ELR (cell line): Measurements from ENCODE around the gene FGGY.
A peak's percentile ranks its signal among the peaks of the same experiment; 100 is the strongest.

Experiments
- DNase-seq: peaks from one replicate; pipeline ENCODE4 v3.0.0-alpha.2; 2015; ENCODE audit warnings: low read depth

The FGGY gene

DNA sequence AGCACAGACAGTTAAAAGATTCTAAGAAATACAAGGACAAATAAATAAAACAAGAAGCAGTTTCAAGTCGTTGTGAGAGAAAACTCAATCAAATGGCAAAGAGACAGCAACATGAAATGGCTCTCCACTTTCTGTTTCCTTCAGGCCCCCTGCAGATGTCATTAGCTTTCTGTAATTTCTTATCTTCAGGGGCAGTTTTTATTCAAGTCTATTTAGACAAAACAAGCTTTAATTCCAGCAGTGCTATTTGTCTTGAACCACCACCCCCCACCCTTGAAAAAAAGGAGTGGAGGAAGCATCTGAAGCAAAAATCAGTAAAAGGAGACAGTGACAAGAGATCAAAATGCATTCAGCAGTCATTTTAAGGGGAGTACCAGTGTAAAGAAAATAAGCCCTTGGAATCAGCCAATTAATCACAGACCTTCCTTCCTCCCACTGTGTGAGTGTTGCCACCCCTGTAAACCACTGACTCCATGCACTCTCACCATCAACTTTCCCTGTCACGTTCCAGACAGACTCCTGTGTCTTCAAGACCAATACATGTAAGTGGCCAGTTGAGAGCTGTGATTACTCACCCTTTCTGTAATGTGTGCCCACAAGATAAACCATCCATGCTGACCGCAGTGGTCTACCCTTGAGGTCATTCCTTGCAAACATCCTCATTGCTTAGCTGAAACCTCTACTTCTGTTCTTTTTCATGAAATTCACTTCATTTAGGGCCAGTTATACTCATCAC lies 381.8 kb downstream of the FGGY start:
- peak; percentile 99 for DNase-seq

DNA sequence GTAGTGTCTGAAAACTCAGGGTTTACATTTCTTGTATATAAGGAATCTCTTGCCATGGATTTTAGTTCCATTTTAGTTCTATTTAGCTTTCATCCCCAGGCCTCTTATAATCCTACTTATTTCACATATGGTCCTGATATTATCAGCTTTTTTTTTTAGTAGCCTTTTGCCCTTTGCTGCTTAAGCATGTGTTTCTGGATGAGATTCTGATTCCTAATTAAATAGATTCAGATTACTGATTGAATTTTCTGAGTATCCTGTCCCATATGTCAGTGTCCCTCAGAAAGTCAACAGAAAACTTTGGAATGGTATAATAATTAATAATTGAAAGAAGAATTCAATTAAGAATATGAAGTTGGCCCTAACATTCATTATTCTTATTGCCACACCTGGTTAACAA lies 383.1 kb downstream of the FGGY start:
- no peak for DNase-seq

DNA sequence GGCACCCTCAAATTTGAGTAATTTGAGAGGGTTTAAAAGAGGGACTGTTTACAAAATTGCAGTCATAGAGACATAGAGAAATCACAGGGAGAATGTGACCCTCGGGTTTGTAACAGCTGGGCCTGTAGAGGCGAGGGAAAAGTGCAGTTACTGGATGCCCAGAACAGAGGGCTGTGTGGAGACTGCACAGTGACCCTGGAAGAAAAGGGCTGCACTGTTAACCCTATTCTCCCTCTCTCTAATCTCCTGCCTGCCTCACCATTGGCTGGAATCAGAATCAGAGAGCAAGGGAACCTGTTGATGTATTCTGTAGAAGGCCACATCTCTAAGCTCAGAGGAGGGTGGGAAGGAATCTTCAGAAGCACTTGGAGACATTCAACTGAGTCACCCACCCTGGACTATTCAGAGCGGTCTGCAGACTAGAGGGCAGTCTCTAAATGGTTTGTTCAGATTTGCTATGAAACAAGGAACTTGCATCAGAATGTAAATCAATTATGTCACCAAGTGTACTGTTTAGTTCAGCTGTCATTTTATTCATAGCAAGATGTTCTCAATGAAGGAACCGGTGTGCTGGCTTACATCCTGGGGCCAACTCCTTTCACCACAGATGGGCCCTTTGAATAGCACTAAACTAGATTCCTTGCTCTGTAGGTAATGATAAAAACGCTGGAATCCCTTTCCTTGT lies 385.6 kb downstream of the FGGY start:
- DNase-seq: no peak

DNA sequence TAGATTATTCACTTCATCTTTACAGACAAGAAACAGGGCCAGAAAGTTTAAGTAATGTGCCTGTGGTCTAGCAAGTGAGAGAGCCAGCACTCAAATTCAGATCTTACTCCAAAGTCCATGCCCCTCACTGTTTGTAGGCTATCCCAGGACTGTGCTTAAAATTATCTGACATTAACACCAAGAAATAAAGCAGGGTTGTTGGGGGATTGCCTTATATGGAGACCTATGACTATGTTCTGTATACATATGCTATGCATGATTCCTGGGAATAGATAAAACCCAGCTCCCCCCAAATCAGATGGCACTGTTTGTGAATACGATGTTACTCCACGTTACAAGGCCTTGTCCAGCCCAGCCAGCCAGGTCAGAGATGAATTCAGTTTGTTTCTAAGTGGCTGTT lies 386.3 kb downstream of the FGGY start:
- no peak for DNase-seq

DNA sequence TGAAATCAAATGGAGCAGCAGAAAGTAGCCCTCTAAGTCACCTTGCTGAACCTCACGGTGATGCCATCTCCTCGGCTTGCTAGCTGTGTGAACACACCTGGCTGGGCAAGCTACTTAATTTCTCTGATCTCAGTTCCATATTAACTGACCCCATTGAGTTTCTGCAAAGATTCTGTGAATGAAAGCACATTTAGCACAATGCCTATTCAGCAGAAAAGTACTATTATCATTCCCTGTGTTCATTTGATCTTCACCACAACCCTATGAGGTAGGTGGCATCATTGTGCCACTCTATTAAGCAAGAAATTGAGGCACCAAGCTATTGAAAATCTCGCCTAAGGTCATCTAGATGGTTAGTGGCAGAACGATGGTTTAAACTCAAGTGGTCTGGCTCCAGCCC lies 387.8 kb downstream of the FGGY start:
- DNase-seq: no peak

DNA sequence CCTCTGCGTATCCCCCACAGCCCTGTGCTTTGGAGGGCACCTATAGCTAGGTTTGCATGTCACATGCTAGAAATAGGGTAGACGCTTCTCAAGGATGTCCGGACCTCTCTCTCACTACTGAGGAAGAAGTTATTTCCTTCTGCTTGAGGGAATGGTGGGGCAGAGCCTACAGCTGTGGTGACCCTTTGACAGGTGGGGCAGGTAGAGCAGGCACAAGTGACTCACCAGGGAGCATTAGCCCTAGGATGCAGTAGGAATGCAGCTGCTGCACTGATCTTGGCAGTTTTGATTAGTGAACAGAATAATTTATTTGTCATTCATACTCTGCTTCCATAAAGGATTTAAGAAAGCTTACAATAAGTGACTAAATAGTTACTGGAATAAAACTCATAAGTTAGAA lies 388.2 kb downstream of the FGGY start:
- no peak for DNase-seq

DNA sequence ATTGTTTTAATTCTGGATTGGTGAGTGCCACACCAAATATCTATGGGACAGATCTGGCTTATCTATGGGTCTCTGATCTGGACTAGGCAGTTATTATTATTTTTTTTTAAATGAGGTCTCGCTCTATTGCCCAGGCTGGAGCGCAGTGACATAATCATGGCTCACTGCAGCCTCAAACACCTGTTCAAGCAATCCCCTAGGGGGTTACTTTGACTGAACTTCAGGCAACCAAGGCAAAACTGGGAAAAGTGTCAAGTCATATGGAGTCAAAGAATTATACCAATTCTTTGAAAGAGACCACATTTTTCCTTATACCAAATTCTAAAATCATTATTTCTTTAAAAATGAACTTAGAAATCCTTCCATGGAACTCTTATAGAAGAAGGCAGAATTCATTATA lies 388.8 kb downstream of the FGGY start:
- DNase-seq: no peak

DNA sequence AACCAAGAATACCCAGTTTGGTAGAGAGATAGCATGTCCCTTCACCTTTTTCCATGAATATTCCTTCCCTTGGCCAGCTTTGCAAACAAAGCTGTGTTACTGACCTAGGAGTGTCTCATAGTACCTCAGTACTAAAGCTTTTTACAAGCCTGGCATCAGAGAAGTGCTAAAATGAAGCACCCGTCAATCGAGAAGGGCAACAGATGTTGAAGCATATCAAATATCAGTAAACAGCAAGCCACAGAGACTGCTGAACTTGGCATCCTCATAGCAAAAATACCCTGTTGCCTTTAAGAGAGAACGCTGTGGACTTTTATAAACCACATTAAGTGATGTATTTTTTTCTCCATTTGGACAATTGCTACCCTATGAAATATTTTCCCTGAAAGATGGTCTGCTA lies 389.3 kb downstream of the FGGY start:
- DNase-seq: no peak

DNA sequence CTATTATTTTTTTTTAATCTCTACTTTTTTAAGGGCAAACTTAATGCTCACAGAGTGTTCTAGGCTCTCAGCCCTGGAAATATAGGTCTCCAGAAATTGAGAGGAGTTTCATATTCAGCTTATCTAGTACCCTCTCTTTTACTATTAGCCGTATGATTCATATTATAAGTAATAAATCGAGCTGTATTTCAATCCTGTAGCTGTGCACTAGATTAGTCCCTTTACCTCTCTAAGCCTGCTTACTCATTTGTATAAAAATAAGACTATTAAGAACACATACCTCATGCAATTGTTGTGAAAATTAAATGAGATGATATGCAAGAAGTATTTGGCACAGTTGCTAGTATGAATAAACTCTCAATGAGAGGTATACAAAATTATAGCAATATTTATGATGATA lies 389.7 kb downstream of the FGGY start:
- DNase-seq: no peak

DNA sequence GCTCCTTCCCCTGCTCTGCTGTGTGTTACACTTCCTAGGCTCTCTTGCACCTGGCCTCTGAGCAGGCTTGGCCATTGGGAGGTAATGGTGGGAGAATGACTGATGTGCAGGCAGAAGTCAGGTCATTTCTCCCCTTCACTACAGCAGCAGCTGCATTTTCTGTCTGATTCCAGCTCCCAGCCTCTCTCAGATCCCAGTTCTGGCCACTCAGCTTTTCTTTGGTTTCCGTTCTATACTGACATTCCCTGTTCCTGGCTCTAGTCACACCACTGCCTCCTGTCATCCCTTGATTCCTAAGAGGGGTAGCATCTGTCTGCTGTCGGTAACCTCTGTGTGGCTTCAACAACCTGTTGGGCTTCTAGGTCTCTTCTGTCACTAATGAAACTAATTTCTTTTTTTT lies 390.2 kb downstream of the FGGY start:
- DNase-seq: no peak

DNA sequence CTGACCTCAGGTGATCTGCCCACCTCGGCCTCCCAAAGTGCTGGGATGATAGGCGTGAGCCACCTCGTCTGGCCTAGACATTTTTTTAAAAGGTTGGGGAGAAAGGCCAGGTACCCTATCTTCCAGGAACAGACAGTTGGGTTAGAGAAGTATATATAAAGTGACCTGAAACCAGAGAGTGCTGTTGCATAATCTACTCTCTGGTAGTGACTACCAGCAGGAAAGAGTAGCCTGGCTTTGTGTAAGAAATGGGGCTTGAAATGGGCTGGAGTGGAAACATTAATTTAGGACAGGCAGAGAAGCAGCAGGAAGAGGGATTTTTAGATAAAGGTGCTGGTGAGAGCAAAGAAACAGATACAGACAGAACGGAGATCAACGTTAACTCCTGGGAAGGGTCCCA lies 392.1 kb downstream of the FGGY start:
- DNase-seq: no peak

DNA sequence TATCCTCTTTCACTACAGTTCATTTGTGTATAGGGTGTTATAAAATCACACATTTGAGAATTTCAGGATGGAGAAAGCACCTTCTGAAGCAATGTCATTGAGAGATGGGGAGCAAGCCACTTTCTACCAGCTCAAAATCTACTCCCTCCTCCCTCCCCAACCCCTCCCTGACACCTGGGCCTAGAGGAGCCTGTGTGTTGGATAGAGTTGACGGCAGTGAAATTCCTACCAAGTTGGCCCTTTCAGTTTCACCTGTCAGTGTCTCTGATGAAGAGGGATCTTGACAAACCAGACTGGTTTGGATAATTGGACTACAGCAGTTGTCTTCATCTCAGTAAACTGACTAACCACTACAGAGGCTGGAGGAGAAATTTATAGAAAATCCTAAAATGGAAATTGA lies 392.8 kb downstream of the FGGY start:
- DNase-seq: no peak

DNA sequence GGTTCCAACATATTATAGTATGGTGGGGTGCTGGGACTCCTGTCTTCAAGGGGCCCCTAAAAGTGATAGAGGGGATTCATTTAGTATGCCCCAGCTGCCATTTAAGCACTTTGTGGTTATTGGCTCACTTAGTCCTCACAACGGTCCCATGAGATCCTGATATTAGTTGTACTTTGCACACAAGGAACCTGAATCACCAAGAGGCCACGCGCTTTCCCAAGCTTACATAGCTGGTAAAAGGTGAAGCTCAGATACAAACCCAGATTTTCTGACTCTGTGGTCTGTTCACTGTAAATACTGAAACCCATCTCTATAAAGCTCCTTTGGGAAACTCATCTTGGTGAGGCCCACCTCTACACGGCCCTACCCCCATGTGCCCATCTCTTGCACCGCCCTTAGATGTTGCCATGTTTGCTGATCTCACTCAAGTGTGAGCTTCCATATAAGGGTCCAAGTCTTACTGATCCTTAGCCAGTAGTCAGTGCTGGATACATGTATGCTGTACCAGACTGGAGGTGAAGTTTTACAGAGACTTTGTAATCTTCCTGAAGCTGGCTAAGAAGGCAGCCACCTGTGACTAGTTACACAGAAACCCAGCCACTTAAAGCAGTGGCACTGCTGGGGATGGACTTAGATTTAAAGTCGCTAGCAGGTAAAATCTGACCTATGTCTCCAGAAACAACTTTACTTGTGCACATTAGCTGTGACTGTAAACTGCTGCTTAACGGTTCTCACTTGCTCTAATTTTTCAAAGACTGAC lies 393.5 kb downstream of the FGGY start:
- DNase-seq: no peak

DNA sequence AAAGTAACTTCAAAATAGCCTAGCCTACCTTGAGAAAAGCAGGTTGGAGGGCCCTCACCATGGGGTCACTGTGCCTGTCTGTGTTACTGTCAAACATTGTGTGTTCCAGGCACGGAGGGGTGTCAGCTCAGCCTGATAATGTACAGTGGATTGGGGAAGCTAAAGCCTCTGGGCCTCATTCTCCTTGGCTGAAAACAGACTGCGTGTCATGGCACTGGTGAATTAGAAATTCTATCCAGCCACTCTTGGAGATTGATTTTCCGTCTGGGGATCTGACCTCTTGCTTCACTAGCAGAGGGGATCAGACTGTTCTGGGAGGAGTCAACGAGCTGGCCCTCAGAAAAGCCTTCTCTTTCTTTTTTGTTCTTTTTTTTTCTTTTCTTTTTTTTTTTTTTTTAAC lies 394.4 kb downstream of the FGGY start:
- DNase-seq: no peak

DNA sequence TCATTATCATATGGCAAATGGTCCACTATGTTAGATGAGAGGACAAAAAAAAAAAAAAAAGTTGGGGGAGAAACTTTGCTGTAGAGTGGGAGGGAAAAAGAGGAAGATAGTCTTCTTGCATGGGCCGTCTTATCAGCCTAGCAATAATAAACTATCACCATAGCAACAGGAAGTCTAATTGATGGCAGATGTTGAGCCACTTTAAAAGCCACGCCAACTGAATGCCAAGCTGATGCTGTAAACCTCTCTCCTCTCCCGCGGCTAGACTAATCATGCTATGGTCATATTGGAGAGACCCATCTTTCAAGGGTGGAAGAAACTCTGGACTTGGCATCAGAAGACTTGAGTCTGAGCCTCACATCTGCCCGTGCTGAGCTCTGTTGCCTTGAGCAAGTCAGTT lies 395.7 kb downstream of the FGGY start:
- peak; percentile 89 for DNase-seq

DNA sequence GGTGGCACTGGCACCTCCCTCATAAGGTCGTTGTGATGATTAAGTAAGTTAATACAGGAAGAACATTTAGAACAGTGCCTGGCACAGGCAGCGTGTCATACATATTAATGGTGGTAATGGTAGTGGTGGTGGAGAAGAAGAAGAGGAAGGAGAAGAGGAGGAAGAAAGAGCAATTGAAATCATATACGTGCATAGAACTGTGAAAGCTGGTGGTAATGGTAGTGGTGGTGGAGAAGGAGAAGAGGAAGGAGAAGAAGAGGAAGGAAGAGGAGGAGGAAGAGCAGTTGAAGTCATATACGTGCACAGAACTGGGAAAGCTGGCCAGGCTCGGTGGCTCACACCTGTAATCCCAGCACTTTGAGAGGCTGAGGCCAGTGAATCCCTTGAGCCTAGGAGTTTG lies 396.5 kb downstream of the FGGY start:
- no peak for DNase-seq

DNA sequence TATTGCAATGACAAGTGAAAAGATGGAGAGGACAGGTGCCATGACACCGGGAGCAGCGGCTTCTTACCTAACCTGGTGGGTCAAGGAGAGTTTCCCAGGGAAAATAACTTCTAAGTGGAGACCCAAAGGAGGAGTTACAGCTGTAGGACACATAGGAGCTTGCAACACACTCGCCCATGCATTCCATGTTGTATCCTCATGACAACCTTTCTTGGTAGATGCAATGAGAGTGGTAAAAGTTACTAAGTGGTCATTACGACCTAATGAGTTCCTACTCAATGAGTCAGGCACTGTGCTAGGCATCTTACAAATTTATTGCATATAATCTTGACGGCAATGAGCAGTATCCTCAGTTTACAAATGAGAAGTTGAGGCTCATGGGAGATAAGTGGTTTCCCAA lies 398.4 kb downstream of the FGGY start:
- DNase-seq: peak; percentile 10

DNA sequence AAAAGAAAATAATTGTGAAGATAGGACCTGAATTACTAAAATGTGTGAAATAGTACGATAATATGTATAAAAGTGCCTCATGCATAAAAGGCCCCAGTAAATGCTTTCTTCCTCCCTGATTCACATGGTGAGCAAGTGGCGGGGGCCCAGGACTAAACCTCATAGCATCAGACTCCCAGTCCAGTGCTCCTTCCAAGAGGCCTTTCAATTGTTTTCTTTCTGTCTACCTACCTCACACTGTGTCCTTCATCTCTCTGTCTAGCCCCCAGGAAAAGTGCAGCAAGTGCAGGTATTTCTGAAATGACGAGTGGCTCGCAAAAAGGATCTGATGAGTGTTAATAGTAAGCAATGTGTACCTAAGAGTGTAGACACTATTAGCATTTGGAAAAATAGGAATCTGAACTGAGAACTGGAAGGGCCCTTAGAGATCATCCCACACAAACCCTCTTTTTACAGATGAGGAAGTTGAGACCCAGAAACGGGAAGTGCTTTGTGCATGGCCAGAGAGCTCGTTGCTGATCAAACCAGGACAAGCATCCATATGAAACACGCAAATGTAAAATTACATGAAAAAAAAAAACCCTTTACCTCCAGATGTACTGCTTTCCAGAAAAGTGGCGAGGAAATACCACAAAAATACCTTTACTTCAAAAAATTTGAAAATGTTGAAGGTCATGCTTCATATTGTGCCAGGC lies 399.7 kb downstream of the FGGY start:
- no peak for DNase-seq

DNA sequence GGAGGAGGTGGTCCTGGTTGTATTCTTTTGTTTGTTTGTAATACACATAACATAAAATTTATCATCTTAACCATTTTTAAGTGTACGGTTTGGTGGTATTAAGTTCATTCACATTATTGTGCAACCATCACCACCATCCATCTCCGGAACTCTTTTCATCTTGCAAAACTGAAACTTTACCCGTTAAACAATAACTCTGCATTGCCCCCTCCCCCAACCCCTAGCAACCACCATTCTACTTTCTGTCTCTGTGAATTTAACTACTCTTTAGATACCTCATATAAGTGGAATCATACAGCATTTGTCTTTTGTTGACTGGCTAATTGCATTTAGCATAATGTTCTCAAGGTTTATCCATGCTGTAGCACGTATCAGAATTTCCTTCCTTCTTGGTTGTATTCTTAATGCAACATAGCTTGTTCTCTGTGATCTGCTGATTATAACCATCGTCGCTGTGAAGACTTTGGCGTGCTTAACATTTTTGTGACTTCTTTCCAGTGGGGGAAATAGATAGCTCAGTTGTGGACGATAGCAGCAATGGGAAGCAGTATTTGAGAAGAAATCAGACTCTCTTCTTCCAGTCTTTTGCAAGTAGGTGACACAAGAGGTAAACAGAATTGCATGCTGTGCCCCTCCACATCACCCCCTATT lies 400.4 kb downstream of the FGGY start:
- DNase-seq: no peak

DNA sequence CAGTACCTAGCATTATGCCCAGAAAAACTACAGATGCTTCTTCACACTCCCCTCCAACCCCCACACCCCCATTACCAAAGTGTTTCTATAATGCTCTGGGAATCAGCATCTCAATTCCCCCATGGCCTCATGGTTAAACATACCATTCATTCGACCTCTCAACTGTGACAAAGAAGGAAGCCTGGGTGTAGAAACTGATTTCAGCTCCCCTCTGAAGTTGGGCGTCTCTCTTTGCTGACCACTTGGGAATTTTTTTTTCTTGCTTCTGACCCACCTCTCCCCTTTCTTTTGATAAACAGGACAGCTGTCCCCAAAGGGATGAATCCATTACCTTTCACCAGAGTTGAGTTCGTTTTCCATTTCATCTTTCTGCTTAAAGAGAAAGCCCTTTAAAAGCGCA lies 401.5 kb downstream of the FGGY start:
- no peak for DNase-seq

DNA sequence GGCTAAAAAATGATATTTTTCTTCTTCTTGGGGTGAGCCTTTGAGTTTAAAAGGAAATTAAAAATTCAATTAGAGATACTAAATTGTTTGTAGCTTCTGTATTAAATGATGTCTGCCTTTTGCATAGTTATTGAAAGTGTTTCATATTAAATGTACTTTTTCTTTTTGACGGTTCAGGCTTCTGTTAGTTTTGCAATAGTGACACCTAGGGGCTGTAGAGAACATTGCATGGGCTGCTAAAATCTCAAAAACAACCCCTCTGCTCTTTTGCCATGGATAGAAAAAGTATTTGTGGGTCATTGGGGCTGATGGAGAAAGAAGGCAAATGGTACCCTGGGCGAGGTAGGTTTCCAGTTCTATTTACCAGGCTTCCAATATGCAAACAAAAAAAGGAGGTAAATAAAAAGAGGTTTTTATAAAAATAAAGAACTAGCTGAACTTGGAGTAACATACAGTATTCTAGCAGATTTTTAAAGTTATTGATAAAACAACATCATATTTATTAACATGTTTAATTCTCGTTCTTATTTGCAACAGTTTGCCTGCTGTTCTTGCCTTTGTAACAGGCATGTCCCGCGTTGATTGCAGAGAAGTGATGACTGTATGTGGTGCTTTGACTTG lies 402.4 kb downstream of the FGGY start:
- peak; percentile 63 for DNase-seq

DNA sequence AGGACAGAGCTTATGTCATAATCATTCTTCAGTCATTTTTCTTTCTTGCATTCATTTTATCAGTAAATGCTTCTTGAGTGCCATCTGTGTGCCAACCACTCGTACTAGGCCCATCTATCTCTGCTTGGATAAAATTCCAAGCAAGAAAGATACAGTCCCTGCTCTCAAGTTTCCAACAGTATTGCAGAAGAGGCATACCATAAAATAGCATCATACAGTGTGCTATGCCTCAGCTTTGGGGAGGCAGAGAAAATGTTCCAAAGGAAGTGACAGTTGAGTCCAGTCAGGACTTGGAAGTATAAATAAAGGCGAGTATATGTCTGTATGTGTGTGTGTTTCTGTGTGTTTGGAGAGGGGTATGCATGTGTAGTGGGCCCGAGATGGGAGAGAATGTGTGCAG lies 404.5 kb downstream of the FGGY start:
- no peak for DNase-seq
